K562 (cell line): ENCODE results near the gene DGCR8. TPM values are rescaled to one million over a fixed set of nuclear protein-coding genes. Genes with fewer than 3 reads are reported as not detected.

Experiments used
- CBX8 ChIP-seq: fragments of 200-600 bp; sonication (generic); IDR thresholded peaks from 2 replicates; pipeline ENCODE4 v1.6.1; 2012; ENCODE audit warnings: borderline replicate concordance, mixed run types, low read depth, mild to moderate bottlenecking, moderate library complexity, mixed read lengths, low read length, control low read depth, inconsistent platforms; ENCODE audit not compliant: poor library complexity, severe bottlenecking; ENCODE audit errors: extremely low read depth
- E2F8 ChIP-seq: fragments of 450-650 bp; IDR thresholded peaks from 2 replicates; pipeline ENCODE4 v1.7.1; 2018; ENCODE audit warnings: mild to moderate bottlenecking, low read depth; ENCODE audit not compliant: partially characterized antibody
- HDAC1 ChIP-seq, 2 experiments: fragments of 450-650 bp; IDR thresholded peaks; 2 replicates each; pipeline ENCODE4 v1.6.1; 2016 to 2017; ENCODE audit warnings: inconsistent platforms in 1 of 2, mild to moderate bottlenecking in 1 of 2, moderate library complexity in 1 of 2
- HEY1 ChIP-seq: fragments of 250-450 bp; sonication (Bioruptor Pico); IDR thresholded peaks from 2 replicates; pipeline ENCODE4 v1.5.0; 2020; ENCODE audit warnings: mild to moderate bottlenecking, moderate library complexity, borderline replicate concordance
- HOXB6 ChIP-seq: fragments of 250-450 bp; sonication (Bioruptor Pico); IDR thresholded peaks from 2 replicates; pipeline ENCODE4 v1.5.1; 2022; ENCODE audit warnings: mild to moderate bottlenecking, borderline replicate concordance
- IRF2 ChIP-seq: sonication (generic); formaldehyde crosslinking; IDR thresholded peaks from 2 replicates; pipeline ENCODE4 v1.8.1; 2022; ENCODE audit warnings: mild to moderate bottlenecking, missing genetic modification reagents
- LEF1 ChIP-seq: fragments of 450-650 bp; IDR thresholded peaks from 2 replicates; pipeline ENCODE4 v1.6.1; 2016; ENCODE audit warnings: mild to moderate bottlenecking
- MCM5 ChIP-seq: fragments of 450-650 bp; IDR thresholded peaks from 2 replicates; pipeline ENCODE4 v1.6.1; 2016; ENCODE audit warnings: low read depth
- NCOA6 ChIP-seq: fragments of 450-650 bp; IDR thresholded peaks from 2 replicates; pipeline ENCODE4 v1.6.1; 2017; ENCODE audit warnings: mild to moderate bottlenecking
- STAT5B ChIP-seq: fragments of 250-450 bp; sonication (Bioruptor Pico); IDR thresholded peaks from 2 replicates; pipeline ENCODE4 v1.8.0; 2021; ENCODE audit warnings: mild to moderate bottlenecking, inconsistent platforms
- ZEB2 ChIP-seq: fragments of 450-650 bp; IDR thresholded peaks from 2 replicates; pipeline ENCODE4 v1.6.1; 2016
- ZNF12 ChIP-seq: sonication (generic); formaldehyde crosslinking; IDR thresholded peaks from 2 replicates; pipeline ENCODE4 v1.4.0; 2020; ENCODE audit warnings: mild to moderate bottlenecking, missing genetic modification reagents
- ZNF184 ChIP-seq: sonication (generic); formaldehyde crosslinking; IDR thresholded peaks from 2 replicates; pipeline ENCODE4 v1.5.0; 2020; ENCODE audit warnings: missing genetic modification reagents
- ZNF511 ChIP-seq: sonication (generic); formaldehyde crosslinking; IDR thresholded peaks from 2 replicates; pipeline ENCODE4 v1.8.0; 2022; ENCODE audit warnings: mild to moderate bottlenecking, missing genetic modification reagents
- ZNF551 ChIP-seq: fragments of 250-450 bp; sonication (Bioruptor Pico); IDR thresholded peaks from 2 replicates; pipeline ENCODE4 v1.5.0; 2021; ENCODE audit warnings: mild to moderate bottlenecking, moderate library complexity
- ZNF695 ChIP-seq: fragments of 450-650 bp; formaldehyde crosslinking; IDR thresholded peaks from 2 replicates; pipeline ENCODE4 v1.4.0; 2020; ENCODE audit warnings: mild to moderate bottlenecking, moderate library complexity
- ZNF707 ChIP-seq: fragments of 250-450 bp; sonication (Bioruptor Pico); conservative IDR thresholded peaks from 2 replicates; pipeline ENCODE4 v1.8.0; 2022; ENCODE audit warnings: inconsistent platforms, mild to moderate bottlenecking, moderate library complexity
- ZNF76 ChIP-seq: fragments of 250-450 bp; sonication (Bioruptor Pico); IDR thresholded peaks from 2 replicates; pipeline ENCODE4 v1.4.0; 2020; ENCODE audit warnings: mild to moderate bottlenecking, moderate library complexity, borderline replicate concordance
- polyA plus RNA-seq, 8 experiments: library from polyadenylated mRNA; depleted of rRNA in 4 of 8; stranded (reverse) in 5 of 8; unstranded in 3 of 8; fragments of >200 nt; fragmentation: Nextera tagmentation in 2 of 8; fragmentation: Illumina TruSeq in 1 of 8; extraction: Ambion mirVana in 2 of 8; extraction: Trizol in 1 of 8; gene quantifications; 2 replicates each; pipeline versions ENCODE4 v1.2.1 to v1.2.3, GENCODE V29; 2011 to 2014; ENCODE audit warnings: inconsistent platforms in 1 of 8, missing spikeins in 1 of 8
- total RNA-seq, 7 experiments: library from RNA; depleted of rRNA in 6 of 7; stranded (reverse); fragments of >200 nt in 6 of 7; fragmentation: Illumina TruSeq in 2 of 7; extraction: Trizol in 2 of 7; gene quantifications; 2 replicates each; pipeline versions ENCODE4 v1.2.1 to v1.2.3, GENCODE V29; 2011 to 2021; ENCODE audit warnings: low replicate concordance in 1 of 7
- TF ChIP-seq, protein P1 (sequence below): fragments of 450-650 bp; IDR thresholded peaks from 2 replicates; pipeline ENCODE4 v1.6.1; 2017; ENCODE audit warnings: antibody characterized with exemption
- TF ChIP-seq, protein P2 (sequence below): fragments of 250-450 bp; sonication (Bioruptor Pico); IDR thresholded peaks from 2 replicates; pipeline ENCODE4 v1.8.0; 2022; ENCODE audit warnings: inconsistent platforms

Gene DGCR8
- total and polyA plus RNA-seq, 9 of the 15 experiments (the other 6 are each of a cell fraction or from before 2014, with no cell fraction given): 5.9 to 144 (median 80.1) TPM

GRCh38 chr22:20151276-20151588 lies 71.2 kb downstream of the DGCR8 start (continued):
- no peak for TF ChIP-seq E2F8
- TF ChIP-seq IRF2 (CRISPR knock-in tag): 0 out of 2 replicates have a peak, but pooled peaks have one; percentile 7
- no peak for TF ChIP-seq ZNF707 (CRISPR knock-in tag)
- TF ChIP-seq, protein P1, sequence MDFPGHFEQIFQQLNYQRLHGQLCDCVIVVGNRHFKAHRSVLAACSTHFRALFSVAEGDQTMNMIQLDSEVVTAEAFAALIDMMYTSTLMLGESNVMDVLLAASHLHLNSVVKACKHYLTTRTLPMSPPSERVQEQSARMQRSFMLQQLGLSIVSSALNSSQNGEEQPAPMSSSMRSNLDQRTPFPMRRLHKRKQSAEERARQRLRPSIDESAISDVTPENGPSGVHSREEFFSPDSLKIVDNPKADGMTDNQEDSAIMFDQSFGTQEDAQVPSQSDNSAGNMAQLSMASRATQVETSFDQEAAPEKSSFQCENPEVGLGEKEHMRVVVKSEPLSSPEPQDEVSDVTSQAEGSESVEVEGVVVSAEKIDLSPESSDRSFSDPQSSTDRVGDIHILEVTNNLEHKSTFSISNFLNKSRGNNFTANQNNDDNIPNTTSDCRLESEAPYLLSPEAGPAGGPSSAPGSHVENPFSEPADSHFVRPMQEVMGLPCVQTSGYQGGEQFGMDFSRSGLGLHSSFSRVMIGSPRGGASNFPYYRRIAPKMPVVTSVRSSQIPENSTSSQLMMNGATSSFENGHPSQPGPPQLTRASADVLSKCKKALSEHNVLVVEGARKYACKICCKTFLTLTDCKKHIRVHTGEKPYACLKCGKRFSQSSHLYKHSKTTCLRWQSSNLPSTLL: no peak
- TF ChIP-seq ZNF76 (CRISPR knock-in tag): no peak
- no peak for TF ChIP-seq ZNF12 (CRISPR knock-in tag)
- TF ChIP-seq NCOA6: no peak
- TF ChIP-seq ZEB2: no peak
- TF ChIP-seq, protein P2, sequence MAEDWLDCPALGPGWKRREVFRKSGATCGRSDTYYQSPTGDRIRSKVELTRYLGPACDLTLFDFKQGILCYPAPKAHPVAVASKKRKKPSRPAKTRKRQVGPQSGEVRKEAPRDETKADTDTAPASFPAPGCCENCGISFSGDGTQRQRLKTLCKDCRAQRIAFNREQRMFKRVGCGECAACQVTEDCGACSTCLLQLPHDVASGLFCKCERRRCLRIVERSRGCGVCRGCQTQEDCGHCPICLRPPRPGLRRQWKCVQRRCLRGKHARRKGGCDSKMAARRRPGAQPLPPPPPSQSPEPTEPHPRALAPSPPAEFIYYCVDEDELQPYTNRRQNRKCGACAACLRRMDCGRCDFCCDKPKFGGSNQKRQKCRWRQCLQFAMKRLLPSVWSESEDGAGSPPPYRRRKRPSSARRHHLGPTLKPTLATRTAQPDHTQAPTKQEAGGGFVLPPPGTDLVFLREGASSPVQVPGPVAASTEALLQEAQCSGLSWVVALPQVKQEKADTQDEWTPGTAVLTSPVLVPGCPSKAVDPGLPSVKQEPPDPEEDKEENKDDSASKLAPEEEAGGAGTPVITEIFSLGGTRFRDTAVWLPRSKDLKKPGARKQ (CRISPR knock-in tag): no peak
- no peak for TF ChIP-seq HEY1 (CRISPR knock-in tag)
- no peak for TF ChIP-seq LEF1
- 0 out of 2 replicates have a peak, but pooled peaks have one; percentile 34 for TF ChIP-seq ZNF511 (CRISPR knock-in tag)
- no peak for TF ChIP-seq ZNF184
- no peak for TF ChIP-seq ZNF551
- no peak for TF ChIP-seq ZNF695 (CRISPR knock-in tag)
- TF ChIP-seq MCM5: no peak
- TF ChIP-seq HOXB6 (CRISPR knock-in tag): 0 out of 2 replicates have a peak, but pooled peaks have one; percentile 51
- no peak for TF ChIP-seq CBX8
- TF ChIP-seq STAT5B (CRISPR knock-in tag): no peak
- 0 out of 4 replicates have a peak, but pooled peaks of 1 of the 2 experiments have one; percentile 12 for TF ChIP-seq HDAC1 (IDR thresholded peaks at IDR 0.05)
